ENCODE measurements around the gene C5AR1.

Gene C5AR1

DNA sequence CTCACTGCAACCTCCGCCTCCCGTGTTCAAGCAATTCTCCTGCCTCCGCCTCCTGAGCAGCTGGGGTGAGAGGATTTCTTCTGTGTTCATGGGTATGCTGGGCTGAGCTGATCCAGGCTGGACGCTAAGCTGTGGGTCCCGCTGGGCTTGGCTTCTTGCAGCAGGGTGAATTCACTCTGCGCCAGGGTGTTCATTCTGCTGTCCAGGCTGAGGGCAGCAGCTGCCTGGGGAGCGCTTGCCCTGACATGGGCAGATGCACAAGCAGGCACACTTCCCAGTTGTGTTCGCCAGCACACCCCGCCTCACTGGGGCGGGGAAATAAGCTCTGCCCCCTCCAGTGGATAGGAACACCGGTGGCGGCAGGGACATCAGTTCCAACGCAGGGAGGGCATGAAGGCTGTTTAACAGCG, 42.3 kb upstream of the C5AR1 start:
- TF ChIP-seq CREB1 (IDR thresholded peaks at IDR 0.05; ENCODE audit: low read depth) (no peak), EP300 (IDR thresholded peaks at IDR 0.05; ENCODE audit: borderline replicate concordance) (no peak), TAF1 (IDR thresholded peaks at IDR 0.05; ENCODE audit: low read depth) (no peak), REST (IDR thresholded peaks at IDR 0.05; ENCODE audit: low read depth) (no peak), TEAD4 (IDR thresholded peaks at IDR 0.05) (no peak), NFIC (IDR thresholded peaks at IDR 0.05) (no peak), YY1 (IDR thresholded peaks at IDR 0.05; ENCODE audit: low read depth) (no peak), EGR1 (IDR thresholded peaks at IDR 0.05) (no peak), TCF12 (IDR thresholded peaks at IDR 0.05; ENCODE audit: low read depth) (no peak), RAD21 (IDR thresholded peaks at IDR 0.05; ENCODE audit: low read depth) (no peak)

GRCh38 chr19:47268028-47268427, 41.6 kb upstream of the C5AR1 start:
- TF ChIP-seq EGR1 (IDR thresholded peaks at IDR 0.05) (no peak), CEBPB (IDR thresholded peaks at IDR 0.05) (no peak), MAX (IDR thresholded peaks at IDR 0.05) (no peak), TCF12 (IDR thresholded peaks at IDR 0.05; ENCODE audit: low read depth) (no peak), TEAD4 (IDR thresholded peaks at IDR 0.05) (no peak), EP300 (IDR thresholded peaks at IDR 0.05; ENCODE audit: borderline replicate concordance) (no peak), RAD21 (IDR thresholded peaks at IDR 0.05; ENCODE audit: low read depth) (no peak), TAF1 (IDR thresholded peaks at IDR 0.05; ENCODE audit: low read depth) (no peak), YY1 (IDR thresholded peaks at IDR 0.05; ENCODE audit: low read depth) (no peak), CREB1 (IDR thresholded peaks at IDR 0.05; ENCODE audit: low read depth) (no peak), ZBTB7A (IDR thresholded peaks at IDR 0.05; ENCODE audit: low read depth) (no peak), NFIC (IDR thresholded peaks at IDR 0.05) (no peak), FOXM1 (IDR thresholded peaks at IDR 0.05; ENCODE audit: borderline replicate concordance, low read depth) (no peak), REST (IDR thresholded peaks at IDR 0.05; ENCODE audit: low read depth) (no peak)
- TF ChIP-seq, protein P1, sequence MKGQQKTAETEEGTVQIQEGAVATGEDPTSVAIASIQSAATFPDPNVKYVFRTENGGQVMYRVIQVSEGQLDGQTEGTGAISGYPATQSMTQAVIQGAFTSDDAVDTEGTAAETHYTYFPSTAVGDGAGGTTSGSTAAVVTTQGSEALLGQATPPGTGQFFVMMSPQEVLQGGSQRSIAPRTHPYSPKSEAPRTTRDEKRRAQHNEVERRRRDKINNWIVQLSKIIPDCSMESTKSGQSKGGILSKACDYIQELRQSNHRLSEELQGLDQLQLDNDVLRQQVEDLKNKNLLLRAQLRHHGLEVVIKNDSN (IDR thresholded peaks at IDR 0.05) = no peak

DNA sequence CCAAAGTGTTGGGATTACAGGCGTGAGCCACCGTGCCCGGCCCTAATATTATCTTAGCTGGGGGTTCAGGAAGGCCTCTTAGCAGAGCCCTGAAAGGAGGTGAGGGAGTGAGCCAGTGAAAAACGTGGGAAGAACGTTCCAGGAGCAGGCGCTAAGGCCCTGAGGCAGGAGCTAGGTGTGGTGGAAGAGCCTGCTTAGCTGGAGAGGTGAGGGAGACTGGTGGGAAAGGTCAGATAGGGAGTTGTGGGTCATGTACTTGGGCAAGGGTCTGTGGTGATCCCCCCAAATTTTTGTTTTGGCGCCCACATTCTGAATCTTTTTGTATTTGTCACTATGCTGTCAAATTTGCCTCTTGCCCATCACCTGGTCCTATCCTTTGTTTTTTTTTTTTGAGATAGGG, 40.1 kb upstream of the C5AR1 start:
- no peak for TF ChIP-seq REST (IDR thresholded peaks at IDR 0.05; ENCODE audit: low read depth)
- no peak for TF ChIP-seq TEAD4 (IDR thresholded peaks at IDR 0.05)
- TF ChIP-seq YY1 (IDR thresholded peaks at IDR 0.05; ENCODE audit: low read depth) = no peak
- TF ChIP-seq MAX (IDR thresholded peaks at IDR 0.05) = no peak
- TF ChIP-seq CEBPB (IDR thresholded peaks at IDR 0.05) = no peak
- no peak for TF ChIP-seq EP300 (IDR thresholded peaks at IDR 0.05; ENCODE audit: borderline replicate concordance)
- TF ChIP-seq RAD21 (IDR thresholded peaks at IDR 0.05; ENCODE audit: low read depth) = no peak
- TF ChIP-seq, protein P1 (IDR thresholded peaks at IDR 0.05) = no peak
- TF ChIP-seq FOXM1 (IDR thresholded peaks at IDR 0.05; ENCODE audit: borderline replicate concordance, low read depth) = no peak
- TF ChIP-seq TCF12 (IDR thresholded peaks at IDR 0.05; ENCODE audit: low read depth) = no peak
- no peak for TF ChIP-seq NFIC (IDR thresholded peaks at IDR 0.05)
- TF ChIP-seq TAF1 (IDR thresholded peaks at IDR 0.05; ENCODE audit: low read depth) = no peak
- TF ChIP-seq CREB1 (IDR thresholded peaks at IDR 0.05; ENCODE audit: low read depth) = no peak
- TF ChIP-seq ZBTB7A (IDR thresholded peaks at IDR 0.05; ENCODE audit: low read depth) = no peak

DNA sequence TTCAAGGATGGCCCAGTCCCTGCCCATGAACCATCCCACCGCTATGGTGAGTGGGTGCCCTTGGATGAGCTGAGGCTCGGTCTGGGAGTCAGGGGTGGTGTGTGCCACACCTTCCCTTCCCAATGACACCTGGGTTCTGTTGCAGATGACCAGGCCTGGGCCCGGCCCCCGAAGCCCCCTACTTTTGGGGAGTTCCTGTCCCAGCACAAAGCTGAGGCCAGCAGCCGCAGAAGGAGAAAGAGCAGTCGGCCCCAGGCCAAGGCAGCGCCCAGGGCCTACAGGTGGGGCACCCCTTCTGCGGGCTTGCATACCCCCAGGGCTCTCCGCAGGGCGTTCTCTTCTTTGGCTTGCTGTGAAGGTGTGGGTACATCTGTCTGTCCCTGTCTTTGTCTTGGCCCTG, 39.3 kb upstream of the C5AR1 start:
- no peak for TF ChIP-seq CREB1 (IDR thresholded peaks at IDR 0.05; ENCODE audit: low read depth)
- TF ChIP-seq NFIC (IDR thresholded peaks at IDR 0.05) = no peak
- TF ChIP-seq EP300 (IDR thresholded peaks at IDR 0.05; ENCODE audit: borderline replicate concordance) = no peak
- no peak for TF ChIP-seq EGR1 (IDR thresholded peaks at IDR 0.05)
- TF ChIP-seq TEAD4 (IDR thresholded peaks at IDR 0.05) = no peak
- TF ChIP-seq TCF12 (IDR thresholded peaks at IDR 0.05; ENCODE audit: low read depth) = no peak
- TF ChIP-seq RAD21 (IDR thresholded peaks at IDR 0.05; ENCODE audit: low read depth) = no peak
- no peak for TF ChIP-seq REST (IDR thresholded peaks at IDR 0.05; ENCODE audit: low read depth)
- no peak for TF ChIP-seq MAX (IDR thresholded peaks at IDR 0.05)
- no peak for TF ChIP-seq YY1 (IDR thresholded peaks at IDR 0.05; ENCODE audit: low read depth)
- TF ChIP-seq, protein P1 (IDR thresholded peaks at IDR 0.05) = no peak
- TF ChIP-seq TAF1 (IDR thresholded peaks at IDR 0.05; ENCODE audit: low read depth) = no peak
- TF ChIP-seq CEBPB (IDR thresholded peaks at IDR 0.05) = no peak
- TF ChIP-seq ZBTB7A (IDR thresholded peaks at IDR 0.05; ENCODE audit: low read depth) = no peak
- TF ChIP-seq FOXM1 (IDR thresholded peaks at IDR 0.05; ENCODE audit: borderline replicate concordance, low read depth) = no peak
